ENCODE results near the gene AGGF1.

AGGF1 gene

GRCh38 chr5:77016962-77017361 lies 13.2 kb upstream of the AGGF1 start:
- no peaks in the 10 kb centered on the region for H4K20me1 ChIP-seq (ENCODE audit: low read depth, low read length)
- no peak overlapping the region for H3K4me2 ChIP-seq (ENCODE audit: low read depth, low read length, poor library complexity, severe bottlenecking)
- no peak overlapping the region for H3K27ac ChIP-seq (ENCODE audit: low read depth, low read length)
- no peaks in the 10 kb centered on the region for H3K9me3 ChIP-seq (ENCODE audit: insufficient read depth, low read length)
- no peak overlapping the region for H2AFZ ChIP-seq (ENCODE audit: low read depth, low read length, severe bottlenecking)
- no peaks in the 10 kb centered on the region for H3K27me3 ChIP-seq (ENCODE audit: low read length)
- no peak overlapping the region for H3K4me3 ChIP-seq (ENCODE audit: insufficient read depth, low read length, poor library complexity, severe bottlenecking)
- no peaks in the 10 kb centered on the region for H3K79me2 ChIP-seq (ENCODE audit: insufficient read depth, low read length)
- H3K36me3 ChIP-seq (ENCODE audit: low read length): no peaks in the 10 kb centered on the region
- TF ChIP-seq EZH2phosphoT487 (conservative IDR thresholded peaks at IDR 0.05; ENCODE audit: low read length): no peak
- no peak for TF ChIP-seq CTCF (IDR thresholded peaks at IDR 0.05; ENCODE audit: insufficient read depth, low read length, poor library complexity, severe bottlenecking)
- H3K9ac ChIP-seq (ENCODE audit: low read length): no peak overlapping the region
- H3F3A ChIP-seq (ENCODE audit: insufficient read depth): no peaks in the 10 kb centered on the region
- no peaks in the 10 kb centered on the region for H3K9me2 ChIP-seq (replicated peaks; ENCODE audit: insufficient read depth, low read length)

DNA sequence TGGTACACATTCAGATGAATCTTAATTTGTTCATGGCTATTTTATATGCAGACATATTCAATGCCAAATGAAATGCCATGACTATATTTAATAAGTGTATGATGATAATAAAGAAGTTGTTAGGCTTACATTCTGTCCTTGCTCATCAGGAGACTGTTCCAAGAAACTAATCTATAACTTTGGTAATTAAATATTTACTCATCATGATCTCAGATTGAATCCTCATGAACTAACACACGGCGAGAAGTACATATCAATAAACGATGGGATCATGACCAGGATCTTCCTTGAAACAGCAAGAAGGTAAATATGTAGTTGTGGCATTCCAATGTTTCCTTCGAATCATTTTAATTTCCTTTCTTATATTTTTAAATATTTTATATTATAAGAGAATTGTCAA lies 12.5 kb upstream of the AGGF1 start:
- H3K79me2 ChIP-seq (ENCODE audit: insufficient read depth, low read length): no peaks in the 10 kb centered on the region
- no peak overlapping the region for H3K4me2 ChIP-seq (ENCODE audit: low read depth, low read length, poor library complexity, severe bottlenecking)
- no peaks in the 10 kb centered on the region for H3K36me3 ChIP-seq (ENCODE audit: low read length)
- no peak overlapping the region for H3K27ac ChIP-seq (ENCODE audit: low read depth, low read length)
- no peak overlapping the region for H3K9ac ChIP-seq (ENCODE audit: low read length)
- H4K20me1 ChIP-seq (ENCODE audit: low read depth, low read length): no peaks in the 10 kb centered on the region
- no peaks in the 10 kb centered on the region for H3F3A ChIP-seq (ENCODE audit: insufficient read depth)
- no peak overlapping the region for H2AFZ ChIP-seq (ENCODE audit: low read depth, low read length, severe bottlenecking)
- H3K9me2 ChIP-seq (replicated peaks; ENCODE audit: insufficient read depth, low read length): no peaks in the 10 kb centered on the region
- H3K27me3 ChIP-seq (ENCODE audit: low read length): no peaks in the 10 kb centered on the region
- no peak overlapping the region for H3K4me3 ChIP-seq (ENCODE audit: insufficient read depth, low read length, poor library complexity, severe bottlenecking)
- TF ChIP-seq CTCF (IDR thresholded peaks at IDR 0.05; ENCODE audit: insufficient read depth, low read length, poor library complexity, severe bottlenecking) (no peak), EZH2phosphoT487 (conservative IDR thresholded peaks at IDR 0.05; ENCODE audit: low read length) (no peak)
- no peaks in the 10 kb centered on the region for H3K9me3 ChIP-seq (ENCODE audit: insufficient read depth, low read length)

DNA sequence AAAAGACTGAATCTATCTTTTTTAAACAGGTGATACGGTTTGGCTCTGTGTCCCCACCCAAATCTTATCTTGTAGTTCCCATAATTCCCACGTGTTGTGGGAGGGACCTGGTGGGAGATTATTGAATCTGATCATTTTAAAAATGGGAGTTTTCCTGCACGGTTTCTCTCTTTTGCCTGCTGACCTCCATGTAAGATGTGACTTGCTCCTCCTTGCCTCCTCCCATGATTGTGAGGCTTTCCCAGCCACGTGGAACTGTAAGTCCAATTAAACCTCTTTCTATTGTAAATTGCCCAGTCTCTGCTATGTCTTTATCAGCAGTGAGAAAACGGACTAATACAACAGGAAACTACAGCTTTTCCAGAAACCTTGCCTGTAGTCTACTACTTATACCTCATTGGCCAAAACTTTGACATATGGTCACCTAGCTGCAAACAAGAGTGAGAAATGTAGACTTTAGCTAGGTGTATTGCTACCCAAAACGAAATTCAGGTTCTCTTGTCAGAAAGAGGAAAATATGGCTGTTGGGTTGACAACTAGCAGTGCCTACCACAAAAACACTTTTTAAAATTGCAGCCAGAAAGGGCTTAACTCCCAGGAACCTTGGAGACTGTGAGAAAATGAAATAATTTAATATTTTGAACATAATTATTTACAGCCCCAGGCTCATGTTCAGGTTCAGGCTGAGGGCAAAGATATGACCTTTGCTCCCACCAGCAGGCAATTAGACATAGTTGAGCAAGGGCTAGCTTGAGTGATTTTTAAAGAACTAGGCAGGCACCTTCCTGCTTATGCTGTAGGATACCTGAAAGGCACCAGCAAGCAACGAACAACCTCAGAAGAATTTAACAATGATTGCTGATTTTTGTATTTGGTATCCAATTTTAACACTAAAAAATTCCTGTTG lies 7.4 kb upstream of the AGGF1 start:
- Histone ChIP-seq H3K9me2 (replicated peaks; ENCODE audit: insufficient read depth, low read length) (no peaks in the 10 kb centered on the region), H3K27ac (ENCODE audit: low read depth, low read length) (no peak overlapping the region), H4K20me1 (ENCODE audit: low read depth, low read length) (no peaks in the 10 kb centered on the region), H3K79me2 (ENCODE audit: insufficient read depth, low read length) (no peaks in the 10 kb centered on the region), H3F3A (ENCODE audit: insufficient read depth) (no peaks in the 10 kb centered on the region), H3K9me3 (ENCODE audit: insufficient read depth, low read length) (no peaks in the 10 kb centered on the region), H3K27me3 (ENCODE audit: low read length) (no peaks in the 10 kb centered on the region), H3K4me3 (ENCODE audit: insufficient read depth, low read length, poor library complexity, severe bottlenecking) (no peak overlapping the region), H3K4me2 (ENCODE audit: low read depth, low read length, poor library complexity, severe bottlenecking) (no peak overlapping the region), H2AFZ (ENCODE audit: low read depth, low read length, severe bottlenecking) (no peak overlapping the region), H3K36me3 (ENCODE audit: low read length) (no peaks in the 10 kb centered on the region), H3K9ac (ENCODE audit: low read length) (no peak overlapping the region)
- no peak for TF ChIP-seq CTCF (IDR thresholded peaks at IDR 0.05; ENCODE audit: insufficient read depth, low read length, poor library complexity, severe bottlenecking)
- no peak for TF ChIP-seq EZH2phosphoT487 (conservative IDR thresholded peaks at IDR 0.05; ENCODE audit: low read length)
